WTC11 (cell line): ENCODE data around the gene ITGAL. TPM values are rescaled to one million over a fixed set of nuclear protein-coding genes. Genes with fewer than 3 reads are reported as not detected.

Source experiments
- ATAC-seq: fragments of 200-7000 bp; cut with Tn5 transposase; 2 replicates; pipeline ENCODE4 v1.10.0; 2021; ENCODE audit warnings: mild to moderate bottlenecking, moderate library complexity
- CTCF ChIA-PET: fragments of 300-600 bp; sonication (Branson Sonifier 250); formaldehyde crosslinking; loops from one replicate; lab custom pipeline; 2021; ENCODE audit warnings: antibody characterized with exemption; lab: Charles Lee
- POLR2A ChIA-PET: fragments of 350-600 bp; sonication (Branson Sonifier 250); formaldehyde crosslinking; loops from one replicate; lab custom pipeline; 2021; ENCODE audit warnings: antibody characterized with exemption; lab: Charles Lee
- DNase-seq: peaks from one replicate; pipeline ENCODE4 v3.0.0; 2021; ENCODE audit warnings: low spot score
- H3K27ac Mint-ChIP-seq: 2 replicates; pipeline ENCODE4 v1.8.0; 2021; ENCODE audit warnings: mixed read lengths
- H3K27me3 Mint-ChIP-seq: 2 replicates; pipeline ENCODE4 v1.8.0; 2021; ENCODE audit warnings: low read depth, mild to moderate bottlenecking, moderate library complexity, mixed read lengths
- H3K36me3 Mint-ChIP-seq: 2 replicates; pipeline ENCODE4 v1.8.0; 2021; ENCODE audit warnings: mixed read lengths
- H3K4me1 Mint-ChIP-seq: 2 replicates; pipeline ENCODE4 v1.8.0; 2022; ENCODE audit warnings: mixed read lengths
- H3K4me3 Mint-ChIP-seq: 2 replicates; pipeline ENCODE4 v1.8.0; 2021; ENCODE audit warnings: mild to moderate bottlenecking, moderate library complexity, mixed read lengths
- H3K9me3 Mint-ChIP-seq: 2 replicates; pipeline ENCODE4 v1.8.0; 2021; ENCODE audit warnings: mixed read lengths
- FOXP1 ChIP-seq: sonication (generic); formaldehyde crosslinking; IDR thresholded peaks from 2 replicates; pipeline ENCODE4 v1.8.0; 2022; ENCODE audit warnings: missing genetic modification reagents, mild to moderate bottlenecking, moderate library complexity, borderline replicate concordance
- GABPB1 ChIP-seq: sonication (generic); formaldehyde crosslinking; IDR thresholded peaks from 2 replicates; pipeline ENCODE4 v1.8.1; 2023; ENCODE audit warnings: mild to moderate bottlenecking, missing genetic modification reagents
- HMGA2 ChIP-seq: fragments of 250-450 bp; sonication (Bioruptor Pico); IDR thresholded peaks from 2 replicates; pipeline ENCODE4 v1.4.0; 2021; ENCODE audit warnings: mild to moderate bottlenecking, moderate library complexity
- JUN ChIP-seq: sonication (generic); formaldehyde crosslinking; IDR thresholded peaks from 2 replicates; pipeline ENCODE4 v1.8.0; 2023; ENCODE audit warnings: mild to moderate bottlenecking, missing genetic modification reagents
- NFE2L1 ChIP-seq: sonication (generic); formaldehyde crosslinking; IDR thresholded peaks from 2 replicates; pipeline ENCODE4 v1.8.1; 2023; ENCODE audit warnings: missing genetic modification reagents
- TEAD1 ChIP-seq: sonication (generic); formaldehyde crosslinking; IDR thresholded peaks from 2 replicates; pipeline ENCODE4 v1.8.0; 2022; ENCODE audit warnings: mild to moderate bottlenecking, missing genetic modification reagents
- ZNF219 ChIP-seq: sonication (generic); formaldehyde crosslinking; IDR thresholded peaks from 2 replicates; pipeline ENCODE4 v1.8.0; 2023; ENCODE audit warnings: missing genetic modification reagents, mild to moderate bottlenecking, borderline replicate concordance
- total RNA-seq: library from RNA; stranded (reverse); gene quantifications from 3 replicates; pipeline ENCODE4 v1.2.3, GENCODE V29; 2021
- TF ChIP-seq, protein P1 (sequence below): sonication (generic); formaldehyde crosslinking; IDR thresholded peaks from 2 replicates; pipeline ENCODE4 v1.8.1; 2022; ENCODE audit warnings: missing genetic modification reagents, borderline replicate concordance
- TF ChIP-seq, protein P2 (sequence below): sonication (generic); formaldehyde crosslinking; IDR thresholded peaks from 2 replicates; pipeline ENCODE4 v1.8.1; 2023; ENCODE audit warnings: mild to moderate bottlenecking, missing genetic modification reagents
- TF ChIP-seq, protein P3 (sequence below): sonication (generic); formaldehyde crosslinking; IDR thresholded peaks from 2 replicates; pipeline ENCODE4 v1.8.1; 2023; ENCODE audit warnings: mild to moderate bottlenecking, moderate library complexity, missing genetic modification reagents
- TF ChIP-seq, protein P4 (sequence below): fragments of 250-450 bp; sonication (Bioruptor Pico); IDR thresholded peaks from 2 replicates; pipeline ENCODE4 v1.9.0; 2021; ENCODE audit warnings: mild to moderate bottlenecking
- TF ChIP-seq, protein P5 (sequence below): sonication (generic); formaldehyde crosslinking; IDR thresholded peaks from 2 replicates; pipeline ENCODE4 v1.8.1; 2023; ENCODE audit warnings: mild to moderate bottlenecking, missing genetic modification reagents, moderate library complexity
- TF ChIP-seq, protein P6 (sequence below): fragments of 250-450 bp; sonication (Bioruptor Pico); IDR thresholded peaks from 2 replicates; pipeline ENCODE4 v1.8.0; 2021; ENCODE audit warnings: mild to moderate bottlenecking

Gene ITGAL
- total RNA-seq, 1 experiment from 2014 or later: 1.0 TPM

DNA sequence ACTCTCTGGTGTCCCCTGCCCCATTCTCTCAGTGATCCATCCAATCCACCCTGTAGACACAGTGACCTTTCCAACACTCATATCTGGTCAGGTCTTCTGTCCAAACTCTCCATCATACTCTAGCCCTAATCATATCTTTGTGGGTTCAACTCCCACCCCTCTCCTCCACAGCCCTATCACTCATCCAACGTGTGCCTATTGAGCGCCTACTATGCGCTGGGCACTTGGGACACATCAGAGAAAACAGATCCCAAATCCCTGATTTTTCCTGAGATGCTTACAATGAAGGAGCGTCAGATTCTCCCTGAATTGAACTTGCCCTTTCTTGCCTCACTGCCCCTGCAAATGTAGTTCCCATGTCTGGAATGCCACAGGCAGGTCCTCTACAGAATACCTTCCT lies 44.5 kb upstream of the ITGAL start:
- ChIA-PET POLR2A (no interaction called here), CTCF (no interaction called here)
- DNase-seq (no peak), ATAC-seq (no peak)
- TF ChIP-seq, protein P1, sequence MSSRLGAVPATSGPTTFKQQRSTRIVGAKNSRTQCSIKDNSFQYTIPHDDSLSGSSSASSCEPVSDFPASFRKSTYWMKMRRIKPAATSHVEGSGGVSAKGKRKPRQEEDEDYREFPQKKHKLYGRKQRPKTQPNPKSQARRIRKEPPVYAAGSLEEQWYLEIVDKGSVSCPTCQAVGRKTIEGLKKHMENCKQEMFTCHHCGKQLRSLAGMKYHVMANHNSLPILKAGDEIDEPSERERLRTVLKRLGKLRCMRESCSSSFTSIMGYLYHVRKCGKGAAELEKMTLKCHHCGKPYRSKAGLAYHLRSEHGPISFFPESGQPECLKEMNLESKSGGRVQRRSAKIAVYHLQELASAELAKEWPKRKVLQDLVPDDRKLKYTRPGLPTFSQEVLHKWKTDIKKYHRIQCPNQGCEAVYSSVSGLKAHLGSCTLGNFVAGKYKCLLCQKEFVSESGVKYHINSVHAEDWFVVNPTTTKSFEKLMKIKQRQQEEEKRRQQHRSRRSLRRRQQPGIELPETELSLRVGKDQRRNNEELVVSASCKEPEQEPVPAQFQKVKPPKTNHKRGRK: no peak
- TF ChIP-seq GABPB1 (CRISPR knock-in tag) (no peak), TEAD1 (CRISPR knock-in tag) (no peak), ZNF219 (CRISPR knock-in tag) (no peak), JUN (CRISPR knock-in tag) (no peak)
- TF ChIP-seq, protein P2, sequence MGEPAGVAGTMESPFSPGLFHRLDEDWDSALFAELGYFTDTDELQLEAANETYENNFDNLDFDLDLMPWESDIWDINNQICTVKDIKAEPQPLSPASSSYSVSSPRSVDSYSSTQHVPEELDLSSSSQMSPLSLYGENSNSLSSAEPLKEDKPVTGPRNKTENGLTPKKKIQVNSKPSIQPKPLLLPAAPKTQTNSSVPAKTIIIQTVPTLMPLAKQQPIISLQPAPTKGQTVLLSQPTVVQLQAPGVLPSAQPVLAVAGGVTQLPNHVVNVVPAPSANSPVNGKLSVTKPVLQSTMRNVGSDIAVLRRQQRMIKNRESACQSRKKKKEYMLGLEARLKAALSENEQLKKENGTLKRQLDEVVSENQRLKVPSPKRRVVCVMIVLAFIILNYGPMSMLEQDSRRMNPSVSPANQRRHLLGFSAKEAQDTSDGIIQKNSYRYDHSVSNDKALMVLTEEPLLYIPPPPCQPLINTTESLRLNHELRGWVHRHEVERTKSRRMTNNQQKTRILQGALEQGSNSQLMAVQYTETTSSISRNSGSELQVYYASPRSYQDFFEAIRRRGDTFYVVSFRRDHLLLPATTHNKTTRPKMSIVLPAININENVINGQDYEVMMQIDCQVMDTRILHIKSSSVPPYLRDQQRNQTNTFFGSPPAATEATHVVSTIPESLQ (CRISPR knock-in tag): no peak
- TF ChIP-seq, protein P3, sequence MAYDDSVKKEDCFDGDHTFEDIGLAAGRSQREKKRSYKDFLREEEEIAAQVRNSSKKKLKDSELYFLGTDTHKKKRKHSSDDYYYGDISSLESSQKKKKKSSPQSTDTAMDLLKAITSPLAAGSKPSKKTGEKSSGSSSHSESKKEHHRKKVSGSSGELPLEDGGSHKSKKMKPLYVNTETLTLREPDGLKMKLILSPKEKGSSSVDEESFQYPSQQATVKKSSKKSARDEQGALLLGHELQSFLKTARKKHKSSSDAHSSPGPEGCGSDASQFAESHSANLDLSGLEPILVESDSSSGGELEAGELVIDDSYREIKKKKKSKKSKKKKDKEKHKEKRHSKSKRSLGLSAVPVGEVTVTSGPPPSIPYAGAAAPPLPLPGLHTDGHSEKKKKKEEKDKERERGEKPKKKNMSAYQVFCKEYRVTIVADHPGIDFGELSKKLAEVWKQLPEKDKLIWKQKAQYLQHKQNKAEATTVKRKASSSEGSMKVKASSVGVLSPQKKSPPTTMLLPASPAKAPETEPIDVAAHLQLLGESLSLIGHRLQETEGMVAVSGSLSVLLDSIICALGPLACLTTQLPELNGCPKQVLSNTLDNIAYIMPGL (CRISPR knock-in tag): no peak
- TF ChIP-seq, protein P4, sequence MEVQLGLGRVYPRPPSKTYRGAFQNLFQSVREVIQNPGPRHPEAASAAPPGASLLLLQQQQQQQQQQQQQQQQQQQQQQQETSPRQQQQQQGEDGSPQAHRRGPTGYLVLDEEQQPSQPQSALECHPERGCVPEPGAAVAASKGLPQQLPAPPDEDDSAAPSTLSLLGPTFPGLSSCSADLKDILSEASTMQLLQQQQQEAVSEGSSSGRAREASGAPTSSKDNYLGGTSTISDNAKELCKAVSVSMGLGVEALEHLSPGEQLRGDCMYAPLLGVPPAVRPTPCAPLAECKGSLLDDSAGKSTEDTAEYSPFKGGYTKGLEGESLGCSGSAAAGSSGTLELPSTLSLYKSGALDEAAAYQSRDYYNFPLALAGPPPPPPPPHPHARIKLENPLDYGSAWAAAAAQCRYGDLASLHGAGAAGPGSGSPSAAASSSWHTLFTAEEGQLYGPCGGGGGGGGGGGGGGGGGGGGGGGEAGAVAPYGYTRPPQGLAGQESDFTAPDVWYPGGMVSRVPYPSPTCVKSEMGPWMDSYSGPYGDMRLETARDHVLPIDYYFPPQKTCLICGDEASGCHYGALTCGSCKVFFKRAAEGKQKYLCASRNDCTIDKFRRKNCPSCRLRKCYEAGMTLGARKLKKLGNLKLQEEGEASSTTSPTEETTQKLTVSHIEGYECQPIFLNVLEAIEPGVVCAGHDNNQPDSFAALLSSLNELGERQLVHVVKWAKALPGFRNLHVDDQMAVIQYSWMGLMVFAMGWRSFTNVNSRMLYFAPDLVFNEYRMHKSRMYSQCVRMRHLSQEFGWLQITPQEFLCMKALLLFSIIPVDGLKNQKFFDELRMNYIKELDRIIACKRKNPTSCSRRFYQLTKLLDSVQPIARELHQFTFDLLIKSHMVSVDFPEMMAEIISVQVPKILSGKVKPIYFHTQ (CRISPR knock-in tag): no peak
- TF ChIP-seq, protein P5, sequence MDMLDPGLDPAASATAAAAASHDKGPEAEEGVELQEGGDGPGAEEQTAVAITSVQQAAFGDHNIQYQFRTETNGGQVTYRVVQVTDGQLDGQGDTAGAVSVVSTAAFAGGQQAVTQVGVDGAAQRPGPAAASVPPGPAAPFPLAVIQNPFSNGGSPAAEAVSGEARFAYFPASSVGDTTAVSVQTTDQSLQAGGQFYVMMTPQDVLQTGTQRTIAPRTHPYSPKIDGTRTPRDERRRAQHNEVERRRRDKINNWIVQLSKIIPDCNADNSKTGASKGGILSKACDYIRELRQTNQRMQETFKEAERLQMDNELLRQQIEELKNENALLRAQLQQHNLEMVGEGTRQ (CRISPR knock-in tag): no peak
- Mint-ChIP-seq H3K36me3 (peaks cover 34% of the 10 kb centered on the region), H3K27ac (no peak overlapping the region; the same call in 1 of the 2 replicates), H3K27me3 (peaks cover 7% of the 10 kb centered on the region), H3K4me3 (peak overlapping the region; percentile 24; the same call in 1 of the 2 replicates), H3K4me1 (peaks cover 17% of the 10 kb centered on the region), H3K9me3 (no peaks in the 10 kb centered on the region)

DNA sequence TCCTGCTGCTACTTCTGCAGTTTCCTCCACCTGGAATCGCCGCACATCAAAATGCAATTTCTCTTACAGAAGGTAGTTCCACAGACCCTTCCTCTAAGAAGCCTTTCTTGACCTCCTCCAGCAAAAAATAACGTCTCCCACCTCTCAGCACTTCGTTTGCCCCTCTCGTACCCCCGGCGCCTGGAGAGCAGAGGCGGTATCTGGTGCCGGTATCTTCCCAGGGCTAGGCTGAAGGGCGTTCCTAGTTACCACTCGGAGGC lies 43.2 kb upstream of the ITGAL start:
- POLR2A ChIA-PET: interaction anchor here (0.6 to 1.5 kb wide), 11 partner anchors 7 to 196 kb away, joined by 3 to 15 read pairs (median 4); partner anchors contain the start of genes ZNF689 and ZNF785
- no peaks in the 10 kb centered on the region for H3K9me3 Mint-ChIP-seq
- peaks cover 17% of the 10 kb centered on the region for H3K27me3 Mint-ChIP-seq
- H3K27ac Mint-ChIP-seq: peak overlapping the region; percentile 79; the same call in 1 of the 2 replicates
- no peak overlapping the region for H3K4me3 Mint-ChIP-seq
- ATAC-seq: peak; percentile 31
- TF ChIP-seq HMGA2 (CRISPR knock-in tag) (no peak), TEAD1 (CRISPR knock-in tag) (no peak), NFE2L1 (CRISPR knock-in tag) (no peak), FOXP1 (CRISPR knock-in tag) (no peak)
- TF ChIP-seq, protein P6, sequence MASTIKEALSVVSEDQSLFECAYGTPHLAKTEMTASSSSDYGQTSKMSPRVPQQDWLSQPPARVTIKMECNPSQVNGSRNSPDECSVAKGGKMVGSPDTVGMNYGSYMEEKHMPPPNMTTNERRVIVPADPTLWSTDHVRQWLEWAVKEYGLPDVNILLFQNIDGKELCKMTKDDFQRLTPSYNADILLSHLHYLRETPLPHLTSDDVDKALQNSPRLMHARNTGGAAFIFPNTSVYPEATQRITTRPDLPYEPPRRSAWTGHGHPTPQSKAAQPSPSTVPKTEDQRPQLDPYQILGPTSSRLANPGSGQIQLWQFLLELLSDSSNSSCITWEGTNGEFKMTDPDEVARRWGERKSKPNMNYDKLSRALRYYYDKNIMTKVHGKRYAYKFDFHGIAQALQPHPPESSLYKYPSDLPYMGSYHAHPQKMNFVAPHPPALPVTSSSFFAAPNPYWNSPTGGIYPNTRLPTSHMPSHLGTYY: no peak
- DNase-seq: no peak
- CTCF ChIA-PET: interaction anchor here (0.5 to 2.9 kb wide), 79 partner anchors 10 to 714 kb away, joined by 3 to 79 read pairs (median 6); partner anchors contain the start of genes ALDOA, CD2BP2, CORO1A and FBRS
- H3K36me3 Mint-ChIP-seq: peaks cover 22% of the 10 kb centered on the region
- H3K4me1 Mint-ChIP-seq: peaks cover 17% of the 10 kb centered on the region
